Measurements from ENCODE around the gene CTNNA2. TPM values are rescaled to one million over a fixed set of nuclear protein-coding genes. Genes with fewer than 3 reads are reported as not detected.

Gene CTNNA2
- total RNA-seq, 2 experiments from 2014 or later: not detected

GRCh38 chr2:79996709-79997108, 483.9 kb downstream of the CTNNA2 start:
- Mint-ChIP-seq H3K36me3 (no peaks in the 10 kb centered on the region), H3K27me3 (no peaks in the 10 kb centered on the region), H3K27ac (no peak overlapping the region), H3K9me3 (ENCODE audit: low read depth) (peaks cover 8% of the 10 kb centered on the region), H3K4me3 (no peak overlapping the region), H3K4me1 (no peaks in the 10 kb centered on the region)
- CTCF ChIA-PET: no interaction called here
- ATAC-seq (no peak), DNase-seq (no peak)

- CTCF ChIA-PET: interaction anchor here (0.6 kb wide), 1 partner anchor 1383 kb away, joined by 3 read pairs; no protein-coding TSS in a partner anchor
- no peaks in the 10 kb centered on the region for H3K4me1 Mint-ChIP-seq
- no peaks in the 10 kb centered on the region for H3K27me3 Mint-ChIP-seq
Observed at GRCh38 chr2:80001701-80002101, 488.9 kb downstream of the CTNNA2 start.

DNA sequence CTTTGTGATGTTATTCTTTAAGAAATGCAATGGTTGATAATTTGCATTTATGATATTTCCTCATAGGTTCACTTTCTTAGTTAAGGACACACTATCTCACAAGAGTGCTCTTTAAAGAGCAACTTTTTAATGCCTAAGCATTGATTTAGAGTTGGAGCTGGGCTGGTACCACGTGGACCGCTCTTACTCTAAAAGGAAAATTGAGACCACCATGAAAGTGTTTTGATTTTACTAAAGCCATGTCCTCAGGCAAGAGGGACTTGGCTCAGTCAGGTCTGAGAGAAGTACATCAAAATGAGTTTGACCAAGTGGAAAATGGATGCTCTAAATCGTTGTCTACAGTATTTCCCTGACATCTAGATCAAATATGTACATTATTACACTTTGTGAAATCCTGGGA, 489.3 kb downstream of the CTNNA2 start:
- CTCF ChIA-PET: interaction anchor here (0.6 kb wide), 1 partner anchor 1383 kb away, joined by 3 read pairs; no protein-coding TSS in a partner anchor
- Mint-ChIP-seq H3K27ac (no peak overlapping the region), H3K9me3 (ENCODE audit: low read depth) (peaks cover 6% of the 10 kb centered on the region), H3K36me3 (no peaks in the 10 kb centered on the region), H3K4me1 (no peaks in the 10 kb centered on the region), H3K27me3 (no peaks in the 10 kb centered on the region), H3K4me3 (no peak overlapping the region)
- ATAC-seq: no peak
- DNase-seq: no peak

More at GRCh38 chr2:80001701-80002101, 488.9 kb downstream of the CTNNA2 start:
- Mint-ChIP-seq H3K4me3 (no peak overlapping the region), H3K36me3 (no peaks in the 10 kb centered on the region), H3K27ac (no peak overlapping the region), H3K9me3 (ENCODE audit: low read depth) (peaks cover 6% of the 10 kb centered on the region)
- no peak for ATAC-seq
- no peak for DNase-seq

DNA sequence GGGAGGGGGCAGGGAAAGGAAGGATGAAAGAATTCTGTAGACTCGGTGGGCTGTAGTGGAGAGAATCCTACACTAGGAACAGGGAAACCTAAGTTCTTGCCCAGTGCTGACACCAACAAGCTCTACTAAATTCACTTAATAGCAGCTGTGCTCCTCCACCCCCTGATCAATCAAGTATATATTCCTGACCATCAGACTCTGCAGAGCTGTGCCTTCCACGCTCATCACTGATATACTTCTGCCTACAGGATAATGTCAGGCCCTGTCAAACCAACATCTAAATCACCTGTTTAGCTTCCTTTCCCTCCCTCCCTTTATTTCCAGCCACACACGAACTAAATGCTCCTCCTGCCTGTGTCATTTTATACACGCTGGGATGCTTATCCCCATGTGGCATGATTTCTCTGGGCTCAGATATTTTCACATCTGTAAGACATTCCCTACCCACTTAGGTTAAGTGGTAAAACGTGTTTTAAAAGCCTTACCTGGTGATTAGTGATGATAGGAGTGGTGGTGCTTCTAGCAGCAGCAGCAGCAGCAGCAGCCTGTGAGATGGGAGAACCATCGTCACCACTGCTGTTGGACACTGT, 489.8 kb downstream of the CTNNA2 start:
- H3K4me1 Mint-ChIP-seq: no peaks in the 10 kb centered on the region
- no peaks in the 10 kb centered on the region for H3K27me3 Mint-ChIP-seq
- H3K36me3 Mint-ChIP-seq: no peaks in the 10 kb centered on the region
- DNase-seq (no peak), ATAC-seq (no peak)
- no peak overlapping the region for H3K4me3 Mint-ChIP-seq
- peaks cover 3% of the 10 kb centered on the region for H3K9me3 Mint-ChIP-seq (ENCODE audit: low read depth)
- H3K27ac Mint-ChIP-seq: no peak overlapping the region
- CTCF ChIA-PET: no interaction called here

GRCh38 chr2:80007777-80008503, 495.1 kb downstream of the CTNNA2 start:
- Mint-ChIP-seq H3K36me3 (no peaks in the 10 kb centered on the region), H3K4me1 (no peaks in the 10 kb centered on the region), H3K27ac (no peak overlapping the region), H3K4me3 (no peak overlapping the region), H3K27me3 (no peaks in the 10 kb centered on the region), H3K9me3 (ENCODE audit: low read depth) (no peaks in the 10 kb centered on the region)
- ATAC-seq (no peak), DNase-seq (no peak)
- CTCF ChIA-PET: no interaction called here

GRCh38 chr2:80008596-80008995, 495.7 kb downstream of the CTNNA2 start:
- H3K27ac Mint-ChIP-seq: no peak overlapping the region
- no peak overlapping the region for H3K4me3 Mint-ChIP-seq
- DNase-seq: no peak
- no peak for ATAC-seq
- no peaks in the 10 kb centered on the region for H3K36me3 Mint-ChIP-seq
- CTCF ChIA-PET: no interaction called here
- no peaks in the 10 kb centered on the region for H3K27me3 Mint-ChIP-seq
- no peaks in the 10 kb centered on the region for H3K9me3 Mint-ChIP-seq (ENCODE audit: low read depth)
- no peaks in the 10 kb centered on the region for H3K4me1 Mint-ChIP-seq

GRCh38 chr2:80009211-80009610, 496.4 kb downstream of the CTNNA2 start:
- Mint-ChIP-seq H3K4me1 (no peaks in the 10 kb centered on the region), H3K36me3 (no peaks in the 10 kb centered on the region), H3K27me3 (no peaks in the 10 kb centered on the region), H3K9me3 (ENCODE audit: low read depth) (no peaks in the 10 kb centered on the region), H3K4me3 (no peak overlapping the region), H3K27ac (no peak overlapping the region)
- CTCF ChIA-PET: no interaction called here
- DNase-seq: no peak
- ATAC-seq: no peak

DNA sequence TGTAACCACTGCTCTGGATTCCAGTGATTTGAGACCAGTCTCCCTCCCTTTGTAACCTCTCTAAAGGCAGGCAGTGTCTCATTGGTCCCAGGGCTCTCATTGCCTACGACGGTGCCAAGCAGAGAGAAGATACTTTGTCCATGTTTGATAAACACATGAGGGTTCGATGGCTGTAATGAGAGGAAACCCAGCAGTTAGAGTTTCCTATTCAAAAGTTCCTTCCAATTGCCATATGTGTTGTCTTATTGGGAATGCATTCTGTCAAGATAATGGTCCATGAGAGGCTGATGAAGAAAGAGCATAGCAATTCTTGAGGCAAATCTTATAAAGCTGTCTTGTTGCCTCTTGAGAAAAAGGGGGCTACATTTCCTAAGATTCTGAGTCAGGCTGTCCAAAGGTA, 499.2 kb downstream of the CTNNA2 start:
- no peak overlapping the region for H3K27ac Mint-ChIP-seq
- no peaks in the 10 kb centered on the region for H3K4me1 Mint-ChIP-seq
- H3K4me3 Mint-ChIP-seq: no peak overlapping the region
- no peaks in the 10 kb centered on the region for H3K36me3 Mint-ChIP-seq
- H3K9me3 Mint-ChIP-seq (ENCODE audit: low read depth): no peaks in the 10 kb centered on the region
- CTCF ChIA-PET: no interaction called here
- ATAC-seq (no peak), DNase-seq (no peak)
- H3K27me3 Mint-ChIP-seq: no peaks in the 10 kb centered on the region

DNA sequence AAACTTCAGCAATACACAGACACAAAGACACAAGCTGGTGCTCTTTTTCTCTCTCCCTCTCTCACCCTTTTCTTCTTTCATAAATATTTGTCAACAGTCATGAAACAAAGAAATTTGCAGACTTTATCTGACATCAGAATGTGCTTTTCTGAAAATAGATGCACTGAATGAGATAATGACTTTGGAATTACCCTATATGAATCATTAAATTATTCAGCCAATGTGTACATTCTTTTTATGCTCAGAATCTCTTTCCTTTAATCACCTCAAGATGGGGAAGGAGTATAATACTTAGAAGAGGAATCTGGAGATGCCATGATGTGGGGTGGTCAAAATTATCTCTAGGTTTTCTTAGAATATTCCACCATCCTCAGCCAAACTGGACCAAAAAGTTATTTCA, 501.8 kb downstream of the CTNNA2 start:
- Mint-ChIP-seq H3K4me3 (no peak overlapping the region), H3K4me1 (no peaks in the 10 kb centered on the region), H3K9me3 (ENCODE audit: low read depth) (no peaks in the 10 kb centered on the region), H3K27ac (no peak overlapping the region), H3K36me3 (no peaks in the 10 kb centered on the region), H3K27me3 (no peaks in the 10 kb centered on the region)
- DNase-seq (no peak), ATAC-seq (no peak)
- CTCF ChIA-PET: no interaction called here

GRCh38 chr2:80016171-80016570, 503.3 kb downstream of the CTNNA2 start:
- H3K9me3 Mint-ChIP-seq (ENCODE audit: low read depth): no peaks in the 10 kb centered on the region
- CTCF ChIA-PET: no interaction called here
- H3K36me3 Mint-ChIP-seq: no peaks in the 10 kb centered on the region
- no peaks in the 10 kb centered on the region for H3K4me1 Mint-ChIP-seq
- ATAC-seq: no peak
- DNase-seq: no peak
- no peak overlapping the region for H3K27ac Mint-ChIP-seq
- no peaks in the 10 kb centered on the region for H3K27me3 Mint-ChIP-seq
- no peak overlapping the region for H3K4me3 Mint-ChIP-seq

DNA sequence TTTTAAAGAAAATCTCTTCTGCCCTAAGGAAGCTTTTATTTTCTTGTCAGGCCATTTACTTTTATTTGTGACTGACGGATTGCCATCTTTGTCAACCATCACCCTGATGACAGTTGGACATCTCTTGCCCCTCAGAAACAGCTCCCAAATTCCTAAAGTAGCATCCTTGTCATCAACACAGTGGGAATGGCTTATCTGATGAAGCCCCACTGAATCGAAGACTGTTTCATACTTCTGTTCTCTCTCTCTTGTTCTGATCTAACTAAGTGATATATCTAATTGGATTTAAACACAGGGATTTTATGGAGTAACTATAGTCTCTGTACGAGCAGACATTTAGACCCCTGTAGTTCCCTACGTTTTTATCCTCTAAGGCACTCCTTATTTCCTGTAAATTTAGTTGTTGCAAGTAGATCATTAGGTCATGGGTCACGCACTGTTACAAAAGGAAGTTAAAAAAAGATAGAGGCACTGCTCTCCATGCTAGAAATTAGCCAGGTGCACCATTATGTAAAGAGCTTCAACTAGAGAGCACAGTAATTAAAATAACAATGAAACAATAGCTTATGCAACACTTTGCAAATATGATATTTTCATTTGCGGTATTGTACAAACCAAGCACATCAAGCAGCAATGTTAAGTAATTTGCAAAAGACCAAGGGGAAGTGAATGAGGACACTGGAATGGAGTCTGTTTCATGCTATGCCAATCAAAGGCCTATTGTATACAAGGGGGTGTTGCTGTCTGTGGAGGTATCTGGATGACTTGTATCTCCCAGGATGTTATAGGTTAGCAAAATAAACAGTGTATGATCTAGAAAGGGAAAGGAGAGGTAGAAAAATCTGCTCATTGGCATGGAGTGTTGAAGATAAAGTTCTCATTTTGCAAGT, 507.0 kb downstream of the CTNNA2 start:
- H3K9me3 Mint-ChIP-seq (ENCODE audit: low read depth): peaks cover 2% of the 10 kb centered on the region
- DNase-seq: no peak
- H3K27ac Mint-ChIP-seq: no peak overlapping the region
- H3K36me3 Mint-ChIP-seq: no peaks in the 10 kb centered on the region
- no peaks in the 10 kb centered on the region for H3K27me3 Mint-ChIP-seq
- no peak overlapping the region for H3K4me3 Mint-ChIP-seq
- no peak for ATAC-seq
- H3K4me1 Mint-ChIP-seq: no peaks in the 10 kb centered on the region
- CTCF ChIA-PET: no interaction called here

GRCh38 chr2:80022018-80022417, 509.2 kb downstream of the CTNNA2 start:
- no peak overlapping the region for H3K4me3 Mint-ChIP-seq
- no peaks in the 10 kb centered on the region for H3K36me3 Mint-ChIP-seq
- no peaks in the 10 kb centered on the region for H3K27me3 Mint-ChIP-seq
- ATAC-seq (no peak), DNase-seq (no peak)
- peaks cover 7% of the 10 kb centered on the region for H3K9me3 Mint-ChIP-seq (ENCODE audit: low read depth)
- no peak overlapping the region for H3K27ac Mint-ChIP-seq
- no peaks in the 10 kb centered on the region for H3K4me1 Mint-ChIP-seq
- CTCF ChIA-PET: no interaction called here

- no peak for ATAC-seq
- no peaks in the 10 kb centered on the region for H3K4me1 Mint-ChIP-seq
- CTCF ChIA-PET: no interaction called here
- H3K27ac Mint-ChIP-seq: no peak overlapping the region
- no peak overlapping the region for H3K4me3 Mint-ChIP-seq
- H3K27me3 Mint-ChIP-seq: no peaks in the 10 kb centered on the region
- DNase-seq: no peak
- H3K36me3 Mint-ChIP-seq: no peaks in the 10 kb centered on the region
- peaks cover 7% of the 10 kb centered on the region for H3K9me3 Mint-ChIP-seq (ENCODE audit: low read depth)
Observed at GRCh38 chr2:80026040-80026729, 513.3 kb downstream of the CTNNA2 start.
